DND-41 (cell line): ENCODE data around the gene THBS2.

Experiments used
- ATAC-seq: fragments of 200-7000 bp; cut with Tn5 transposase; 3 replicates; pipeline ENCODE4 v1.9.1; 2021; ENCODE audit warnings: low read depth; ENCODE audit not compliant: insufficient read depth
- DNase-seq: peaks from one replicate; pipeline ENCODE4 v3.0.0-alpha.2; 2020
- H2AFZ ChIP-seq: 2 replicates; pipeline ENCODE4 v1.6.0; 2012; ENCODE audit warnings: low read depth, low read length
- H3K27ac ChIP-seq: 2 replicates; pipeline ENCODE4 v1.5.1; 2012; ENCODE audit warnings: low read length, inconsistent platforms
- H3K27me3 ChIP-seq: fragments of 200-600 bp; sonication (generic); 2 replicates; pipeline ENCODE4 v1.6.0; 2012; ENCODE audit warnings: low read length, mild to moderate bottlenecking, inconsistent platforms; ENCODE audit not compliant: insufficient read depth, poor library complexity
- H3K36me3 ChIP-seq: 2 replicates; pipeline ENCODE4 v1.5.1; 2012; ENCODE audit warnings: low read length, inconsistent platforms; ENCODE audit not compliant: insufficient read depth
- H3K4me1 ChIP-seq: 2 replicates; pipeline ENCODE4 v1.5.1; 2012; ENCODE audit warnings: mild to moderate bottlenecking, low read length; ENCODE audit not compliant: insufficient read depth
- H3K4me2 ChIP-seq: 2 replicates; pipeline ENCODE4 v1.6.0; 2012; ENCODE audit warnings: mild to moderate bottlenecking, moderate library complexity, low read length, inconsistent platforms; ENCODE audit not compliant: insufficient read depth
- H3K4me3 ChIP-seq, 2 experiments: fragments of 200-600 bp in 1 of 2; shearing (Covaris generic) in 1 of 2; 2 replicates each; pipeline ENCODE4 v1.5.1; 2012 to 2016; ENCODE audit warnings: inconsistent platforms in 2 of 2, low read length in 2 of 2, mild to moderate bottlenecking in 2 of 2, low read depth in 1 of 2, moderate library complexity in 1 of 2
- H3K79me2 ChIP-seq: 2 replicates; pipeline ENCODE4 v1.6.0; 2012; ENCODE audit warnings: low read length, inconsistent platforms; ENCODE audit not compliant: insufficient read depth
- H3K9ac ChIP-seq: 2 replicates; pipeline ENCODE4 v1.6.0; 2012; ENCODE audit warnings: low read depth, mild to moderate bottlenecking, inconsistent platforms, low read length, moderate library complexity
- H3K9me3 ChIP-seq: 2 replicates; pipeline ENCODE4 v1.5.1; 2012; ENCODE audit warnings: low read length, moderate library complexity, mild to moderate bottlenecking, inconsistent platforms; ENCODE audit not compliant: insufficient read depth, severe bottlenecking
- H4K20me1 ChIP-seq: 2 replicates; pipeline ENCODE4 v1.6.0; 2012; ENCODE audit warnings: low read length; ENCODE audit not compliant: insufficient read depth
- EZH2 ChIP-seq: IDR thresholded peaks from 3 replicates; pipeline ENCODE4 v1.6.1; 2012; ENCODE audit warnings: borderline replicate concordance, low read depth, mild to moderate bottlenecking, moderate library complexity, low read length, inconsistent platforms; ENCODE audit not compliant: severe bottlenecking
- TF ChIP-seq, protein P1 (sequence below): IDR thresholded peaks from 2 replicates; pipeline ENCODE4 v1.5.1; 2012; ENCODE audit warnings: borderline replicate concordance, low read length, moderate library complexity, mild to moderate bottlenecking; ENCODE audit not compliant: poor library complexity, severe bottlenecking; ENCODE audit errors: extremely low read depth

THBS2 gene

DNA sequence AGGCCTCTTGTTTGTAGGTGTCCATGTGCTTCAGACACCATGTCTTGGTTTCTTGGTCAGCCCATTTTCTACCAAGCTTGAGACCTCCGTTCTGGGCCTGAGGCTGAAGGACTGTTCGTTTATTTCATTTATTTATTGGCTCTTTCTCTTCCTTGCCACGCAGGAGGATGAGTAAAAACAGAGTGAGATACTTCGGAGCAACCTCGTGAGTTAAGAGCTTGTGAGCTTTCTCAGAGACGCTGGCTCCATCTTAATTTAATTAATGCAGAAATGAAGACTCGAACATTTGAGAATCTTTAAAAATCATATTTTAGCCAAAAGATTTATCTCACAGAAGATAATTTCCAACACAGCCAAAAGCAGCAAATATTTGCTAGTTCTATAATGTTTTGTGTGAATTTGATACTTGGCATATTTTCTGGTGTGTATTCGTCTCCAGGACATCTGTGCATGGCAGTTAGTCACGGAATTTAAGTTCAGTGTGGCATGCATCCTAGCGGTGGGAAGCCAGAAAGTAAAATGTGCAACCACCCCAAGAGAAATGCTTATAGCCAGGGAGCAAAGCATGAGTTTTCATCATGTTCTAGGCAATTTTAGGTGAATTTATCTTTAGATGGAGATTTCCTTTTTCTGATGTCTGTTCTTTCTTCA is 76.0 kb downstream of the THBS2 start:
- no peak for TF ChIP-seq EZH2
- TF ChIP-seq, protein P1, sequence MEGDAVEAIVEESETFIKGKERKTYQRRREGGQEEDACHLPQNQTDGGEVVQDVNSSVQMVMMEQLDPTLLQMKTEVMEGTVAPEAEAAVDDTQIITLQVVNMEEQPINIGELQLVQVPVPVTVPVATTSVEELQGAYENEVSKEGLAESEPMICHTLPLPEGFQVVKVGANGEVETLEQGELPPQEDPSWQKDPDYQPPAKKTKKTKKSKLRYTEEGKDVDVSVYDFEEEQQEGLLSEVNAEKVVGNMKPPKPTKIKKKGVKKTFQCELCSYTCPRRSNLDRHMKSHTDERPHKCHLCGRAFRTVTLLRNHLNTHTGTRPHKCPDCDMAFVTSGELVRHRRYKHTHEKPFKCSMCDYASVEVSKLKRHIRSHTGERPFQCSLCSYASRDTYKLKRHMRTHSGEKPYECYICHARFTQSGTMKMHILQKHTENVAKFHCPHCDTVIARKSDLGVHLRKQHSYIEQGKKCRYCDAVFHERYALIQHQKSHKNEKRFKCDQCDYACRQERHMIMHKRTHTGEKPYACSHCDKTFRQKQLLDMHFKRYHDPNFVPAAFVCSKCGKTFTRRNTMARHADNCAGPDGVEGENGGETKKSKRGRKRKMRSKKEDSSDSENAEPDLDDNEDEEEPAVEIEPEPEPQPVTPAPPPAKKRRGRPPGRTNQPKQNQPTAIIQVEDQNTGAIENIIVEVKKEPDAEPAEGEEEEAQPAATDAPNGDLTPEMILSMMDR: no peak
- DNase-seq (no peak), ATAC-seq (no peak)

DNA sequence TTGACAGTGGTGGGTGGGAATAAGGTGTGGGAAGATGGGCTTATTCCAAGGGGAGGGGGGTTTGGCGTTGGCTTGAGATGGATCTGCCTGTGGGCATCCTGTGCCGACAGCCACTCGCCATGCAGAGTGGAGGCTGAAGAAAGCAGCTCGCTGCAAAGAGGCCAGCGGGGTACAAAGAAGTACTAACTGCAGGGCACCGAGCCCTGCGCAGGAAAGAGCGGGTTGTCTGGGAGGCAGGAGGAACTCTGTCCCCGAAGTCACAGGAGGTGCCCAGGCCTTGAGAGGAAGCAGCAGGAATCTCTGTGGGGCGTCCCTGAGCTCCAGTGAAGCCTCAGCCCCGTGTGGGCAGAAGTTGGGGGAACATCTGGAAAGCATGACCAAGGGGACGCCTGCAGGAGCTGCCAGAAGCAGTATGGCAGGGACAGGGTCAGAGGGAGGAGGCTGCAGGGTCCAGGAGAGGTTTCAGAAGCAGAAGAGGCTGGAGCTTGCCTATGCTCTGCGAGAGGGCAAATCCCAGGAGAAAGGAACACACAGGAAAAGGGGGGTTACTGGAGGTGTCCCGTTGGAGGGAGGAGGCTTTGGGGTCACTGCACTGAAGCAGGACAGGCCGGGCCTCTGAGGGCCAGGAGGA is 77.2 kb downstream of the THBS2 start:
- Histone ChIP-seq H3K9ac (no peak overlapping the region), H3K27me3 (no peaks in the 10 kb centered on the region), H3K4me3 (no peak overlapping the region), H3K36me3 (no peaks in the 10 kb centered on the region), H3K4me2 (no peak overlapping the region), H3K9me3 (no peaks in the 10 kb centered on the region), H2AFZ (no peak overlapping the region), H3K27ac (no peak overlapping the region), H3K79me2 (no peaks in the 10 kb centered on the region), H4K20me1 (no peaks in the 10 kb centered on the region), H3K4me1 (no peaks in the 10 kb centered on the region)
- TF ChIP-seq, protein P1: no peak
- no peak for TF ChIP-seq EZH2
- no peak for ATAC-seq
- DNase-seq: no peak

More for the DNA sequence above, 76.0 kb downstream of the THBS2 start:
- H3K36me3 ChIP-seq: no peaks in the 10 kb centered on the region
- no peak overlapping the region for H3K9ac ChIP-seq
- H2AFZ ChIP-seq: no peak overlapping the region
- no peaks in the 10 kb centered on the region for H3K4me1 ChIP-seq
- H4K20me1 ChIP-seq: no peaks in the 10 kb centered on the region
- H3K4me3 ChIP-seq: no peak overlapping the region
- no peak overlapping the region for H3K4me2 ChIP-seq
- no peaks in the 10 kb centered on the region for H3K79me2 ChIP-seq
- no peaks in the 10 kb centered on the region for H3K9me3 ChIP-seq
- H3K27ac ChIP-seq: no peak overlapping the region
- no peaks in the 10 kb centered on the region for H3K27me3 ChIP-seq

GRCh38 chr6:169175360-169175887 is 78.2 kb downstream of the THBS2 start:
- no peak overlapping the region for H2AFZ ChIP-seq
- DNase-seq: no peak
- no peaks in the 10 kb centered on the region for H4K20me1 ChIP-seq
- no peaks in the 10 kb centered on the region for H3K79me2 ChIP-seq
- no peak for ATAC-seq
- no peaks in the 10 kb centered on the region for H3K36me3 ChIP-seq
- no peaks in the 10 kb centered on the region for H3K4me1 ChIP-seq
- no peak overlapping the region for H3K9ac ChIP-seq
- H3K4me2 ChIP-seq: no peak overlapping the region
- TF ChIP-seq, protein P1: no peak
- H3K27ac ChIP-seq: no peak overlapping the region
- H3K9me3 ChIP-seq: no peaks in the 10 kb centered on the region
- no peak overlapping the region for H3K4me3 ChIP-seq
- H3K27me3 ChIP-seq: no peaks in the 10 kb centered on the region
